GM18868 (cell line): ENCODE measurements around the gene ANKRD12.

Experiments
- ATAC-seq: cut with Tn5 transposase; IDR thresholded peaks from one replicate; pipeline ENCODE4 v1.9.1; 2021; ENCODE audit warnings: mild to moderate bottlenecking, moderate library complexity; ENCODE audit not compliant: unreplicated experiment

ANKRD12 gene

GRCh38 chr18:9105420-9105819 is 31.2 kb upstream of the ANKRD12 start:
- ATAC-seq = no peak

- no peak for ATAC-seq
Measured at GRCh38 chr18:9106094-9106493, 30.5 kb upstream of the ANKRD12 start.

- no peak for ATAC-seq
Measured at GRCh38 chr18:9106800-9107584, 29.6 kb upstream of the ANKRD12 start.

- no peak for ATAC-seq
Measured at GRCh38 chr18:9108911-9109310, 27.7 kb upstream of the ANKRD12 start.

- ATAC-seq = no peak
Measured at GRCh38 chr18:9109523-9109922, 27.1 kb upstream of the ANKRD12 start.

- no peak for ATAC-seq
Measured at GRCh38 chr18:9113468-9114149, 23.0 kb upstream of the ANKRD12 start.

GRCh38 chr18:9115984-9116383 is 20.6 kb upstream of the ANKRD12 start:
- no peak for ATAC-seq

- peak; percentile 24 for ATAC-seq
Measured at GRCh38 chr18:9117980-9118841, 18.4 kb upstream of the ANKRD12 start.

GRCh38 chr18:9120796-9121195 is 15.8 kb upstream of the ANKRD12 start:
- no peak for ATAC-seq

GRCh38 chr18:9123520-9123919 is 13.1 kb upstream of the ANKRD12 start:
- no peak for ATAC-seq

GRCh38 chr18:9124824-9125223 is 11.8 kb upstream of the ANKRD12 start:
- no peak for ATAC-seq

GRCh38 chr18:9126337-9126736 is 10.2 kb upstream of the ANKRD12 start:
- ATAC-seq = no peak

GRCh38 chr18:9130195-9130594 is 6.4 kb upstream of the ANKRD12 start:
- no peak for ATAC-seq

- no peak for ATAC-seq
Measured at GRCh38 chr18:9130806-9131205, 5.8 kb upstream of the ANKRD12 start.

GRCh38 chr18:9132628-9133027 is 4.0 kb upstream of the ANKRD12 start:
- ATAC-seq = no peak

GRCh38 chr18:9133225-9133624 is 3.4 kb upstream of the ANKRD12 start:
- no peak for ATAC-seq

- no peak for ATAC-seq
Measured at GRCh38 chr18:9135081-9135911, 1.3 kb upstream of the ANKRD12 start.

GRCh38 chr18:9135912-9136314 is 668 bp upstream of the ANKRD12 start:
- peak; percentile 19 for ATAC-seq

GRCh38 chr18:9137168-9138066 is 836 bp downstream of the ANKRD12 start:
- peak; percentile 34 for ATAC-seq
